Neuronal stem cell (in vitro differentiated cells): ENCODE measurements around the gene SZT2.
"Not testable (repeated sequence)": the region's sequence is repeated elsewhere in the genome, so short reads cannot be mapped to it uniquely, and the experiment has no call there.

Source experiments
- DNase-seq: peaks from one replicate; pipeline ENCODE4 v3.0.0-alpha.2; 2013; ENCODE audit warnings: low spot score
- H2AFZ ChIP-seq: one replicate; pipeline ENCODE4 v1.6.1; 2013; ENCODE audit warnings: mild to moderate bottlenecking, low read length, inconsistent platforms
- H2AK5ac ChIP-seq: 2 replicates; pipeline ENCODE4 v1.6.1; 2013; ENCODE audit warnings: low read depth, mild to moderate bottlenecking, inconsistent platforms, low read length, moderate library complexity, mixed read lengths
- H2BK120ac ChIP-seq: 2 replicates; pipeline ENCODE4 v1.6.1; 2013; ENCODE audit warnings: low read depth, mild to moderate bottlenecking, inconsistent platforms, low read length, moderate library complexity, mixed read lengths
- H2BK12ac ChIP-seq: one replicate; pipeline ENCODE4 v1.6.1; 2013; ENCODE audit warnings: low read length, inconsistent platforms
- H2BK15ac ChIP-seq: 2 replicates; pipeline ENCODE4 v1.6.1; 2013; ENCODE audit warnings: mild to moderate bottlenecking, low read length, inconsistent platforms, mixed read lengths
- H2BK5ac ChIP-seq: one replicate; pipeline ENCODE4 v1.6.1; 2013; ENCODE audit warnings: inconsistent platforms, mild to moderate bottlenecking, low read length, moderate library complexity
- H3K14ac ChIP-seq: one replicate; pipeline ENCODE4 v1.6.1; 2013; ENCODE audit warnings: low read length, inconsistent platforms
- H3K18ac ChIP-seq: 2 replicates; pipeline ENCODE4 v1.6.1; 2013; ENCODE audit warnings: low read length, inconsistent platforms
- H3K23ac ChIP-seq: 2 replicates; pipeline ENCODE4 v1.6.1; 2013; ENCODE audit warnings: low read depth, mild to moderate bottlenecking, mixed read lengths, low read length, inconsistent platforms; ENCODE audit not compliant: poor library complexity
- H3K27ac ChIP-seq: replicated peaks from 3 replicates; pipeline ENCODE4 v1.5.1; 2013; ENCODE audit warnings: low read length, inconsistent platforms
- H3K27me3 ChIP-seq, 3 experiments: 2 replicates each; pipeline ENCODE4 v1.6.1; 2013; ENCODE audit warnings: low read length in 3 of 3, mild to moderate bottlenecking in 2 of 3, inconsistent platforms in 1 of 3, low read depth in 1 of 3, mixed read lengths in 1 of 3, moderate library complexity in 1 of 3; ENCODE audit not compliant: control insufficient read depth in 3 of 3, insufficient read depth in 3 of 3
- H3K36me3 ChIP-seq, 2 donors: replicated peaks in 1 of 2; 2 replicates each; pipeline ENCODE4 v1.6.1; 2013; ENCODE audit warnings: low read length in 2 of 2; ENCODE audit not compliant: control insufficient read depth in 2 of 2, insufficient read depth in 2 of 2
- H3K4ac ChIP-seq: 2 replicates; pipeline ENCODE4 v1.6.1; 2013; ENCODE audit warnings: inconsistent platforms, mild to moderate bottlenecking, low read length, moderate library complexity
- H3K4me1 ChIP-seq, 2 donors: 1 replicate in 1 of 2; 2 replicates in 1 of 2; pipeline ENCODE4 v1.6.1; 2013; ENCODE audit warnings: low read length in 2 of 2, low read depth in 1 of 2; ENCODE audit not compliant: control insufficient read depth in 2 of 2, insufficient read depth in 1 of 2
- H3K4me2 ChIP-seq: one replicate; pipeline ENCODE4 v1.6.1; 2013; ENCODE audit warnings: mild to moderate bottlenecking, low read length, inconsistent platforms; ENCODE audit not compliant: insufficient read depth, poor library complexity, severe bottlenecking
- H3K4me3 ChIP-seq, 2 donors: 2 replicates each; pipeline ENCODE4 v1.5.1; 2013; ENCODE audit warnings: low read length in 2 of 2, mild to moderate bottlenecking in 2 of 2, inconsistent platforms in 1 of 2, moderate library complexity in 1 of 2
- H3K79me1 ChIP-seq: one replicate; pipeline ENCODE4 v1.6.1; 2013; ENCODE audit warnings: low read depth, mild to moderate bottlenecking, inconsistent platforms, low read length, moderate library complexity
- H3K9ac ChIP-seq: one replicate; pipeline ENCODE4 v1.6.1; 2013; ENCODE audit warnings: mild to moderate bottlenecking, low read depth, low read length, inconsistent platforms; ENCODE audit not compliant: poor library complexity
- H3K9me3 ChIP-seq, 2 donors: replicated peaks in 1 of 2; 2 replicates each; pipeline versions ENCODE3 to v1.6.1; 2013; ENCODE audit warnings: low read length in 2 of 2, mild to moderate bottlenecking in 2 of 2, inconsistent platforms in 1 of 2, low read depth in 1 of 2, mixed read lengths in 1 of 2, moderate library complexity in 1 of 2; ENCODE audit not compliant: control insufficient read depth in 2 of 2, insufficient read depth in 1 of 2
- H4K8ac ChIP-seq: one replicate; pipeline ENCODE4 v1.6.1; 2013; ENCODE audit warnings: low read depth, mild to moderate bottlenecking, inconsistent platforms, low read length, moderate library complexity
- H4K91ac ChIP-seq: one replicate; pipeline ENCODE4 v1.6.1; 2013; ENCODE audit warnings: low read length, low read depth, mild to moderate bottlenecking, inconsistent platforms; ENCODE audit not compliant: poor library complexity
- WGBS, 2 donors: extraction: QIAGEN DNeasy Blood & Tissue Kit; methylation state at CpG; one replicate each; pipeline ENCODE4 v1.1.7; 2013; ENCODE audit warnings: missing lambda C conversion rate in 2 of 2, mixed read lengths in 1 of 2; ENCODE audit not compliant: insufficient read length in 2 of 2, insufficient replicate concordance in 1 of 2; ENCODE audit errors: extremely low coverage in 2 of 2; 5-methylcytosine and 5-hydroxymethylcytosine counted together

Gene SZT2

DNA sequence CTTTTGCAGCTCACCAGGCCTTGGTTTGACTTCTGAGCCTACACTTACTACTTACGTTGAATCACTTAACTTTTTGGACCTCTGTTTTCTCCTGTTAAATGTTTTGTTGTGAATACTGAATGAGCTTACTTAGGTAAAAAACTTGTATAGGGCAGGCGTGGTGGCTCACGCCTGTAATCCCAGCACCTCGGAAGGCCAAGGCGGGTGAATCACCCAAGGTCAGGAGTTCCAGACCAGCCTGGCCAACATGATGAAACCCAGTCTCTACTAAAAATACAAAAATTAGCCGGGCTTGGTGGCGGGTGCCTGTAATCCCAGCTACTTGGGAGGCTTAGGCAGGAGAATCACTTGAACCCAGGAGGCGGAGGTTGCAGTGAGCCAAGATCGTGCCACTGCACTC is 10.7 kb downstream of the SZT2 start:
- H2BK120ac ChIP-seq, H4K91ac ChIP-seq: not testable (repeated sequence)

DNA sequence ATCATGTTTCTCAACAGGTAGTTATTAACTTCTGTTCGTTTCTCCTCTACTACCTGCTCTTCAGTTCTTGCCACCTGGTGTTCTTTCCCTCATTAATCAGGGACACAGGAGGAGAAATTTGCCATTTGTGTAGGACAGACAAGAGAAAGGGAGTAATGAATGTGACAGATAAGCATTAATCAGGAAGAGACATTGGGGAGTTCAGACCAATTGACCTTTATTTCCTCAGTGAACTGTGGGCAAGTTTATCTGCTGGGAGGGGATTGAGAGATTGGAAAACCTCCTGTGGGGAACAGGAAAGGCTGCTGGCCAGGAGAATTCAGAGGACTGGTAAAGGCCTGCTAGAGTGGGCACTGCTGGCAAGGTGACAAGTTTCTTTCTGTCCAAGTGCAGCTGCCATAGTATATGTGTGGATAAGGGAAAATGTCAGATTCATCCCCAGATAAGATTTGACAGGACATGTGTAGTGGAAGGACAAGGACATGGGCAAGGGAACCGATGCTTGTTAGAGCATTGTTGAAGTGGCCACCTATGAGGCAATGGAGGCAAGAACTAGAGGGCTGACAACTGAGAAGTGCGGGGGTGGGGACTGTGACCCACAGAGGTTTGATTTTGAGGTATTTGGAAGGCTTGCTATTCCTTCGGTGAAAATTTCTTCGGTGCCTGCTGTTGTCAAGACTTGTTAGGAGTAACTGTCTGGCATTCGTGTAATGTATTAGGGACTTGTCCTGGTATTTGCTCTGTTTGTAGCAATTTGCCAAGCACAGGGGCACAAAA is 12.6 kb downstream of the SZT2 start:
- H3K27me3 ChIP-seq = no peaks in the 10 kb centered on the region
- H3K4me3 ChIP-seq = no peak overlapping the region
- H3K36me3 ChIP-seq = peaks cover 12 to 44% of the 10 kb centered on the region in 2 donors
- H3K4me1 ChIP-seq = no peaks in the 10 kb centered on the region
- no peak overlapping the region for H3K27ac ChIP-seq
- no peaks in the 10 kb centered on the region for H3K79me1 ChIP-seq
- no peak overlapping the region for H2BK5ac ChIP-seq
- H3K4me2 ChIP-seq = no peak overlapping the region
- no peak for DNase-seq
- H4K91ac ChIP-seq = no peak overlapping the region
- H3K9ac ChIP-seq = no peak overlapping the region
- no peak overlapping the region for H2BK120ac ChIP-seq
- no peak overlapping the region for H4K8ac ChIP-seq
- no peak overlapping the region for H2BK15ac ChIP-seq
- no peak overlapping the region for H2AFZ ChIP-seq
- H3K4ac ChIP-seq = no peak overlapping the region
- no peak overlapping the region for H2AK5ac ChIP-seq
- no peak overlapping the region for H2BK12ac ChIP-seq
- no peaks in the 10 kb centered on the region for H3K9me3 ChIP-seq
- H3K18ac ChIP-seq = no peak overlapping the region
- no CpG with 5 or more reads among the region's 6 CpGs for WGBS, 2 donors
- H3K23ac ChIP-seq = no peak overlapping the region
- no peak overlapping the region for H3K14ac ChIP-seq

More for the DNA sequence above, 10.7 kb downstream of the SZT2 start:
- not testable (repeated sequence) for H2BK5ac ChIP-seq, DNase-seq, H3K9ac ChIP-seq, H2BK12ac ChIP-seq, H3K4me2 ChIP-seq, H2BK15ac ChIP-seq, H3K23ac ChIP-seq, H3K14ac ChIP-seq, H3K79me1 ChIP-seq, H4K8ac ChIP-seq, H3K4me3 ChIP-seq, H3K9me3 ChIP-seq, H3K4me1 ChIP-seq, H2AFZ ChIP-seq, H3K27me3 ChIP-seq, H3K18ac ChIP-seq, H2AK5ac ChIP-seq, H3K27ac ChIP-seq, H3K4ac ChIP-seq
- no CpG with 5 or more reads among the region's 9 CpGs for WGBS, 2 donors
- peaks cover 9 to 37% of the 10 kb centered on the region in 2 donors for H3K36me3 ChIP-seq

DNA sequence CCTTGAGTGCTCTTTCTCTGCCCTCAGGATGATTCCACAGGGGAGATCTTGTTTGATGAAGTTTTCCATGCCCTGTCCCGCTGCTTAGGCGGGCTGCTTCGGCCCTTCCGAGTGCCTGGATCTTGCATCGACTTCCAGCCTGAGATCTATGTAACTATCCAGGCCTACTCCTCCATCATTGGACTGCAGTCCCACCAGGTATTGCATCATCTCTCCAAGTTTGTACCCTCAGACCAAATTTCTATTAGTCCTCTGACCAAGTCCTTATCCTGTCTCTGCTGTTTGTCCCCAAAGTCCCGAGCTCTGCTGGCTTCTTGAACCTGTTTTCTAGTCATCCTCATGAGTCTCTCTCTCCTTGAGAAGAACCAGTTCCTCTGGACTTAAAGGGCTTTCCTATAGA is 14.7 kb downstream of the SZT2 start:
- Histone ChIP-seq H3K9me3 (no peaks in the 10 kb centered on the region), H2BK5ac (no peak overlapping the region), H4K91ac (no peak overlapping the region), H2BK120ac (no peak overlapping the region), H2BK12ac (no peak overlapping the region), H3K4ac (no peak overlapping the region), H3K23ac (no peak overlapping the region), H3K9ac (no peak overlapping the region), H3K18ac (no peak overlapping the region), H2BK15ac (no peak overlapping the region), H3K14ac (no peak overlapping the region), H3K27me3 (no peaks in the 10 kb centered on the region), H3K4me1 (no peaks in the 10 kb centered on the region), H2AK5ac (no peak overlapping the region), H4K8ac (no peak overlapping the region), H3K4me3 (no peak overlapping the region), H3K27ac (no peak overlapping the region), H3K4me2 (no peak overlapping the region), H3K79me1 (no peaks in the 10 kb centered on the region), H3K36me3 (peaks cover 14 to 59% of the 10 kb centered on the region in 2 donors), H2AFZ (no peak overlapping the region)
- no peak for DNase-seq
- no CpG with 5 or more reads among the region's 6 CpGs for WGBS, 2 donors

DNA sequence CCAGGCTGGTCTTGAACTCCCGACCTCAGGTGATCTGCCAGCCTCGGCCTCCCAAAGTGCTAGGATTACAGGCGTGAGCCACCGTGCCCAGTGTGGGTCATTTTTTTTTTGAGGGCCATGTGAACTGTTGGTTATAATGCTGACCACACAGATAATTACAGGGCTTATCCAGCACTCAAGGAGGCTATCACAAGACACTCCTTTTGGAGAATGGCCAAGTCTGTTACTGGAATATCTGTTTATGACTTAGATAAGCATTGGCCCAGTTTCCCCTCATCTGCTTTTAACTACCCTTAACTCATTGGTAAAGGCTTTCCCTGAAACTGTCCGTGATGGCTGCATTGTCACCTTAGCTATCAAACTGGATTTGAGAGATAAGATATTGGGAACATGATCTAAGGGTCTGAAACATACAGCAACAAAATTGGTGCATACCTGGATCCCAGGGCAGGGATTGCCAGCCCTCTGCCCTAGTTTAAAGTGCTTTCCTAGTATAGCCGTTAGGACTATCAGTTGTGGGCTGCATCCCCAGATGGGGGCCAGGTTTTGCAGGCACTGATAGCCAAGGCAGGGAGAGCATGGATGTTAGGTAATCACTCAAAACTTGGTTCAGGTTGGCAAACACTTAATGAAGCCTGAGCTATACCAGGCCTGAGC is 15.6 kb downstream of the SZT2 start:
- H3K79me1 ChIP-seq = no peaks in the 10 kb centered on the region
- no peak overlapping the region for H3K14ac ChIP-seq
- H3K4ac ChIP-seq = no peak overlapping the region
- no peak overlapping the region for H2BK120ac ChIP-seq
- H3K4me1 ChIP-seq = no peaks in the 10 kb centered on the region
- no peak overlapping the region for H3K23ac ChIP-seq
- H3K36me3 ChIP-seq = peaks cover 14 to 63% of the 10 kb centered on the region in 2 donors
- H3K4me2 ChIP-seq = no peak overlapping the region
- no peak overlapping the region for H4K8ac ChIP-seq
- H3K27ac ChIP-seq = no peak overlapping the region
- H3K4me3 ChIP-seq = no peak overlapping the region
- no peak for DNase-seq
- no peak overlapping the region for H2BK12ac ChIP-seq
- H3K9me3 ChIP-seq = no peaks in the 10 kb centered on the region
- no peak overlapping the region for H3K9ac ChIP-seq
- no CpG with 5 or more reads among the region's 6 CpGs for WGBS, 2 donors
- no peak overlapping the region for H3K18ac ChIP-seq
- H2BK5ac ChIP-seq = no peak overlapping the region
- no peak overlapping the region for H2AK5ac ChIP-seq
- no peak overlapping the region for H4K91ac ChIP-seq
- no peaks in the 10 kb centered on the region for H3K27me3 ChIP-seq
- H2AFZ ChIP-seq = no peak overlapping the region
- no peak overlapping the region for H2BK15ac ChIP-seq
